SJCRH30 (cell line): ENCODE measurements around the gene LDB2. TPM values are rescaled to one million over a fixed set of nuclear protein-coding genes. Genes with fewer than 3 reads are reported as not detected.

Experiments
- DNase-seq, 2 experiments: peaks; one replicate each; pipeline ENCODE4 v3.0.0-alpha.2; 2015 to 2020
- H3K27ac ChIP-seq: fragments of 250-450 bp; sonication (Bioruptor Pico); 2 replicates; pipeline ENCODE4 v1.5.1; 2020; ENCODE audit warnings: mild to moderate bottlenecking, moderate library complexity
- H3K27me3 ChIP-seq: fragments of 250-450 bp; sonication (Bioruptor Pico); 2 replicates; pipeline ENCODE4 v1.5.1; 2020; ENCODE audit warnings: mild to moderate bottlenecking, moderate library complexity
- H3K36me3 ChIP-seq: fragments of 250-450 bp; sonication (Bioruptor Pico); 2 replicates; pipeline ENCODE4 v1.5.1; 2020; ENCODE audit warnings: mild to moderate bottlenecking, moderate library complexity
- H3K4me1 ChIP-seq: fragments of 250-450 bp; sonication (Bioruptor Pico); 2 replicates; pipeline ENCODE4 v1.5.1; 2020; ENCODE audit warnings: mild to moderate bottlenecking, moderate library complexity
- H3K4me3 ChIP-seq: fragments of 250-450 bp; sonication (Bioruptor Pico); 2 replicates; pipeline ENCODE4 v1.5.1; 2020; ENCODE audit warnings: mild to moderate bottlenecking, moderate library complexity
- H3K9me3 ChIP-seq: fragments of 250-450 bp; sonication (Bioruptor Pico); replicated peaks from 2 replicates; pipeline ENCODE4 v1.5.1; 2020; ENCODE audit warnings: mild to moderate bottlenecking, moderate library complexity
- total RNA-seq: library from RNA; depleted of rRNA; stranded (reverse); fragments of >200 nt; shearing (Covaris generic); gene quantifications from 2 replicates; pipeline ENCODE4 v1.2.3, GENCODE V29; 2014

Gene LDB2
- total RNA-seq, 1 experiment from 2014 or later, result 0.51 TPM

GRCh38 chr4:16480011-16480410, 418.4 kb downstream of the LDB2 start:
- DNase-seq, result no peak
- Histone ChIP-seq H3K36me3 (no peaks in the 10 kb centered on the region), H3K4me3 (no peak overlapping the region), H3K4me1 (no peaks in the 10 kb centered on the region), H3K27me3 (no peaks in the 10 kb centered on the region), H3K27ac (no peak overlapping the region), H3K9me3 (no peaks in the 10 kb centered on the region)

- H3K4me1 ChIP-seq, result no peaks in the 10 kb centered on the region
- DNase-seq, result no peak
- H3K27ac ChIP-seq, result no peak overlapping the region
- no peak overlapping the region for H3K4me3 ChIP-seq
- no peaks in the 10 kb centered on the region for H3K36me3 ChIP-seq
- H3K27me3 ChIP-seq, result no peaks in the 10 kb centered on the region
- no peaks in the 10 kb centered on the region for H3K9me3 ChIP-seq
Measured at GRCh38 chr4:16472537-16472936, 425.9 kb downstream of the LDB2 start.

- no peaks in the 10 kb centered on the region for H3K9me3 ChIP-seq
- H3K27me3 ChIP-seq, result no peaks in the 10 kb centered on the region; the same call in 1 of the 2 replicates
- DNase-seq, result no peak
- no peak overlapping the region for H3K27ac ChIP-seq
- no peaks in the 10 kb centered on the region for H3K4me1 ChIP-seq
- H3K4me3 ChIP-seq, result no peak overlapping the region
- H3K36me3 ChIP-seq, result no peaks in the 10 kb centered on the region
Measured at GRCh38 chr4:16467061-16467460, 431.4 kb downstream of the LDB2 start.

GRCh38 chr4:16466581-16466980, 431.9 kb downstream of the LDB2 start:
- Histone ChIP-seq H3K36me3 (no peaks in the 10 kb centered on the region), H3K4me1 (no peaks in the 10 kb centered on the region), H3K27ac (no peak overlapping the region), H3K27me3 (no peaks in the 10 kb centered on the region; the same call in 1 of the 2 replicates), H3K9me3 (no peaks in the 10 kb centered on the region), H3K4me3 (no peak overlapping the region)
- DNase-seq, result no peak

- H3K4me1 ChIP-seq, result no peaks in the 10 kb centered on the region
- H3K9me3 ChIP-seq, result no peaks in the 10 kb centered on the region
- H3K36me3 ChIP-seq, result no peaks in the 10 kb centered on the region
- H3K27ac ChIP-seq, result no peak overlapping the region
- H3K27me3 ChIP-seq, result no peaks in the 10 kb centered on the region; the same call in 1 of the 2 replicates
- no peak overlapping the region for H3K4me3 ChIP-seq
- DNase-seq, result no peak
Measured at GRCh38 chr4:16464651-16465050, 433.8 kb downstream of the LDB2 start.

GRCh38 chr4:16462656-16463055, 435.8 kb downstream of the LDB2 start:
- Histone ChIP-seq H3K4me3 (no peak overlapping the region), H3K9me3 (no peaks in the 10 kb centered on the region), H3K4me1 (no peaks in the 10 kb centered on the region), H3K27ac (no peak overlapping the region), H3K27me3 (no peaks in the 10 kb centered on the region; the same call in 1 of the 2 replicates), H3K36me3 (no peaks in the 10 kb centered on the region)
- no peak for DNase-seq

GRCh38 chr4:16461362-16461761, 437.1 kb downstream of the LDB2 start:
- no peak for DNase-seq

GRCh38 chr4:16457944-16458343, 440.5 kb downstream of the LDB2 start:
- Histone ChIP-seq H3K27ac (no peak overlapping the region), H3K27me3 (no peaks in the 10 kb centered on the region), H3K36me3 (no peaks in the 10 kb centered on the region), H3K4me1 (no peaks in the 10 kb centered on the region), H3K9me3 (no peaks in the 10 kb centered on the region), H3K4me3 (no peak overlapping the region)
- DNase-seq, result no peak

More at GRCh38 chr4:16461362-16461761, 437.1 kb downstream of the LDB2 start:
- no peaks in the 10 kb centered on the region for H3K36me3 ChIP-seq
- no peak overlapping the region for H3K4me3 ChIP-seq
- no peak overlapping the region for H3K27ac ChIP-seq
- H3K4me1 ChIP-seq, result no peaks in the 10 kb centered on the region
- H3K27me3 ChIP-seq, result no peaks in the 10 kb centered on the region; the same call in 1 of the 2 replicates
- H3K9me3 ChIP-seq, result no peaks in the 10 kb centered on the region
